ENCODE data around the gene USP40. TPM values are rescaled to one million over a fixed set of nuclear protein-coding genes. Genes with fewer than 3 reads are reported as not detected.

The USP40 gene
- total and polyA plus RNA-seq, 2 of the 8 experiments (the other 6 are each of a cell fraction or from before 2014, with no cell fraction given): 12.0 to 15.7 TPM

DNA sequence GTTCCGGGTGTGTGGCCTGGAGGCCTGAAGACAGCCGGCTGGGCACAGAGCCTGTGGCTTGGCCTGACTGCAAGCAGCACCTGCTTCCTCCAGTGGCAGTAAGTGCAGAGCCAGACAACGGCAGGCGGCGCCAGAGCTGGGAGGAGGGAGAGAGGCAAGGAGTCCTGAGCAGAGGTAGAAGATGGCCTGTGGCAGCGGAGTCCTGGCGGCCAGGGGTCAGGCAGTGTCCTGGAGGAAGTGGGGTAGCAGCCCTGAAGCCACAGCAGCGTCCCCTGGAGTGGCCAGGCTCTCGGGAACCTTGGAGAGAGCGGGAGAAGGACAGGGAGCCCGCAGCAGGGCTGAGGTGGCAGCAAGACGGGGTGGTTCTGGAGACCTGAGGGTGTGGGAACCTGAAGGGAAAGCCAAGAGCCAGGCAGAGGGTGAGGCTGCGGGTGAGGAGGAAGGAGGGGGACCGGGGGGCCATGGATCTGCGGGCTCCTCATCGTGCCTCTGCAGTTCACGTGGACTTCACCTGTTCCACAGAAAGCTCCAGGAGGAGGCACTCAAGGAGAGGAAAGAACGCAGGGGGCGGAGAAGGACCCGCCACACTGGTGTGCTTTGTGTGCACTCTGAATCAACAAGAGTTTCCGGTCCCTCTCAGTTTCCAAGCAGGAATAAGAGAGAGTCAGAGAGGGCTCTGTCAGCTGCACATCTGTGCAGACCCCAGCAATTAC lies 85.9 kb downstream of the USP40 start:
- Histone ChIP-seq H2AK5ac (ENCODE audit: low read depth, low read length) (no peak overlapping the region), H3K4me2 (ENCODE audit: insufficient read depth in 1 of 2, low read depth in 2 of 2, low read length in 2 of 2) (no peak overlapping the region), H2BK5ac (ENCODE audit: low read depth, low read length) (no peak overlapping the region; the same call in 1 of the 2 replicates), H2AFZ (ENCODE audit: low read length) (no peak overlapping the region), H3K4me1 (replicated peaks in 1 of 4; ENCODE audit: control insufficient read depth in 3 of 4, insufficient read depth in 4 of 4, low read length in 3 of 4) (no peaks in the 10 kb centered on the region), H3K56ac (replicated peaks; ENCODE audit: insufficient read length, low read depth, low read length) (no peak overlapping the region), H3K27me3 (replicated peaks in 1 of 4; ENCODE audit: control insufficient read depth in 3 of 4, extremely low read depth in 1 of 4, insufficient read depth in 3 of 4, low read length in 3 of 4) (no peaks in the 10 kb centered on the region), H3K79me1 (ENCODE audit: low read depth, low read length) (no peaks in the 10 kb centered on the region), H4K20me1 (replicated peaks in 1 of 2; ENCODE audit: control insufficient read depth in 1 of 2, insufficient read depth in 2 of 2, low read length in 2 of 2) (peaks cover 0 to 3% of the 10 kb centered on the region in 2 experiments), H3K23me2 (ENCODE audit: low read depth, low read length) (no peaks in the 10 kb centered on the region), H3K14ac (ENCODE audit: insufficient read length) (no peak overlapping the region), H3K36me3 (ENCODE audit: control insufficient read depth in 2 of 4, insufficient read depth in 4 of 4, low read length in 3 of 4) (peaks cover 0 to 16% (median 3%) of the 10 kb centered on the region in 4 experiments; a peak in 4 of 8 replicates), H4K91ac (replicated peaks; ENCODE audit: insufficient read length, low read length) (no peak overlapping the region), H2BK120ac (replicated peaks; ENCODE audit: low read depth, low read length) (no peak overlapping the region), H4K8ac (ENCODE audit: extremely low read depth, insufficient read depth, low read length) (no peak overlapping the region), H3K23ac (ENCODE audit: insufficient read length) (no peak overlapping the region), H2BK20ac (ENCODE audit: low read length) (no peak overlapping the region), H2BK12ac (ENCODE audit: low read depth, low read length) (no peak overlapping the region), H4K5ac (ENCODE audit: insufficient read length, low read depth, low read length) (no peak overlapping the region), H3K79me2 (ENCODE audit: control insufficient read depth in 1 of 2, insufficient read depth in 2 of 2, low read length in 2 of 2) (no peaks in the 10 kb centered on the region), H3K18ac (ENCODE audit: extremely low read depth, low read length) (no peak overlapping the region), H3K27ac (ENCODE audit: low read depth, low read length) (no peak overlapping the region), H3K9me3 (ENCODE audit: insufficient read depth in 2 of 2, low read depth in 1 of 2, low read length in 1 of 2) (peaks cover 3 to 7% of the 10 kb centered on the region in 2 experiments), H3K4ac (replicated peaks; ENCODE audit: insufficient read length, low read depth, low read length) (no peak overlapping the region), H3K9ac (replicated peaks in 1 of 4; ENCODE audit: extremely low read depth in 1 of 4, low read depth in 3 of 4, low read length in 3 of 4) (no peak overlapping the region), H2BK15ac (ENCODE audit: low read length) (no peak overlapping the region), H3K4me3 (ENCODE audit: extremely low read depth in 1 of 4, insufficient read depth in 2 of 4, low read depth in 3 of 4, low read length in 4 of 4) (no peak overlapping the region)
- TF ChIP-seq, protein P1, sequence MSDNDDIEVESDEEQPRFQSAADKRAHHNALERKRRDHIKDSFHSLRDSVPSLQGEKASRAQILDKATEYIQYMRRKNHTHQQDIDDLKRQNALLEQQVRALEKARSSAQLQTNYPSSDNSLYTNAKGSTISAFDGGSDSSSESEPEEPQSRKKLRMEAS (IDR thresholded peaks at IDR 0.05): no peak
- peak in 1 of 2 experiments; percentile 33; a peak in 2 of 4 replicates for TF ChIP-seq RAD21 (IDR thresholded peaks at IDR 0.05 in 1 of 2, conservative IDR thresholded peaks at IDR 0.05 in 1 of 2; ENCODE audit: low read depth in 2 of 2, low read length in 2 of 2)
- DNase-seq (ENCODE audit: low read depth in 1 of 2, low spot score in 2 of 2) (no peak), FAIRE-seq (no peak)
- CTCF ChIA-PET (ENCODE audit: partially characterized antibody): interaction anchor here (0.9 to 1.6 kb wide), 6 partner anchors 15 to 352 kb away, joined by 3 to 4 read pairs (median 3); no protein-coding TSS in a partner anchor
- POLR2A ChIA-PET (ENCODE audit: partially characterized antibody): no interaction called here
- WGBS, 2 experiments (ENCODE audit: extremely low coverage in 1 of 2, insufficient coverage in 1 of 2, insufficient read length in 1 of 2, insufficient replicate concordance in 2 of 2, low coverage in 1 of 2, low lambda C conversion rate in 2 of 2, missing lambda C conversion rate in 1 of 2): 92% methylated on average over 14 of the region's 21 CpGs; no CpG with 5 or more reads in 1 of the 2 experiments
